Tibial nerve (tissue), 4 donors: ENCODE results near the gene PRKCZ. TPM values are rescaled to one million over a fixed set of nuclear protein-coding genes. Genes with fewer than 3 reads are reported as not detected.

Experiments used
- DNase-seq, 2 donors: peaks; one replicate each; pipeline ENCODE4 v3.0.0-alpha.2; 2019; ENCODE audit warnings: low spot score in 2 of 2
- H3K27ac ChIP-seq, 4 donors: fragments of 200-600 bp; sonication (generic) in 3 of 4; one replicate each; pipeline ENCODE4 v1.5.1; 2017 to 2019; ENCODE audit warnings: mild to moderate bottlenecking in 1 of 4
- H3K27me3 ChIP-seq, 2 donors: fragments of 200-600 bp; sonication (generic) in 1 of 2; one replicate each; pipeline versions ENCODE4 v1.5.1 to v1.6.0; 2017 to 2019
- H3K36me3 ChIP-seq, 3 donors: fragments of 200-600 bp; sonication (generic); one replicate each; pipeline ENCODE4 v1.5.1; 2018 to 2019
- H3K4me1 ChIP-seq, 4 donors: fragments of 200-600 bp; sonication (generic) in 3 of 4; one replicate each; pipeline ENCODE4 v1.5.1; 2017 to 2019
- H3K4me3 ChIP-seq, 4 donors: fragments of 200-600 bp; sonication (generic) in 3 of 4; one replicate each; pipeline ENCODE4 v1.5.1; 2017 to 2019; ENCODE audit warnings: mild to moderate bottlenecking in 1 of 4, moderate library complexity in 1 of 4
- H3K9me3 ChIP-seq, 4 donors: fragments of 200-600 bp; sonication (generic) in 3 of 4; one replicate each; pipeline ENCODE4 v1.5.1; 2017 to 2019
- CTCF ChIP-seq, 5 experiments: fragments of 200-600 bp in 3 of 5; fragments of 450-650 bp in 2 of 5; sonication (generic) in 3 of 5; IDR thresholded peaks; one replicate each; pipeline ENCODE4 v1.5.1; 2016 to 2019; ENCODE audit warnings: antibody characterized with exemption in 5 of 5, mild to moderate bottlenecking in 3 of 5, moderate library complexity in 2 of 5
- EP300 ChIP-seq, 2 donors: sonication (generic); formaldehyde crosslinking; IDR thresholded peaks; one replicate each; pipeline ENCODE4 v1.6.1; 2017; ENCODE audit warnings: antibody characterized with exemption in 2 of 2, mild to moderate bottlenecking in 1 of 2
- POLR2A ChIP-seq, 2 donors: fragments of 450-650 bp; IDR thresholded peaks; one replicate each; pipeline ENCODE4 v1.6.1; 2017; ENCODE audit warnings: antibody characterized with exemption in 2 of 2, mild to moderate bottlenecking in 2 of 2, moderate library complexity in 2 of 2
- WGBS, 2 donors: methylation state at CpG; one replicate each; pipeline ENCODE4 v1.1.5; 2018; 5-methylcytosine and 5-hydroxymethylcytosine counted together
- total RNA-seq, 4 donors: library from RNA; depleted of rRNA; stranded (reverse); fragments of >200 nt; gene quantifications; one replicate each; pipeline ENCODE4 v1.1.0, GENCODE V29; 2016

Gene PRKCZ
- total RNA-seq, 4 donors from 2014 or later = 2.0 to 3.9 (median 2.8) TPM

GRCh38 chr1:2129256-2129943 is 79.2 kb downstream of the PRKCZ start:
- no peaks in the 10 kb centered on the region for H3K36me3 ChIP-seq
- peaks cover 0 to 25% (median 10%) of the 10 kb centered on the region in 4 donors for H3K4me1 ChIP-seq
- TF ChIP-seq POLR2A (IDR thresholded peaks at IDR 0.05) (no peak), CTCF (IDR thresholded peaks at IDR 0.05) (no peak), EP300 (IDR thresholded peaks at IDR 0.05) (no peak)
- 88 to 89% methylated on average over 15 of the region's 15 CpGs for WGBS, 2 donors
- no peaks in the 10 kb centered on the region for H3K9me3 ChIP-seq
- H3K27me3 ChIP-seq = peaks cover 0 to 3% of the 10 kb centered on the region in 2 donors
- no peak overlapping the region for H3K27ac ChIP-seq
- no peak overlapping the region for H3K4me3 ChIP-seq
- DNase-seq = no peak

- no peak overlapping the region for H3K4me3 ChIP-seq
- H3K27me3 ChIP-seq = peaks cover 0 to 3% of the 10 kb centered on the region in 2 donors
- peaks cover 0 to 32% (median 17%) of the 10 kb centered on the region in 4 donors for H3K4me1 ChIP-seq
- TF ChIP-seq EP300 (IDR thresholded peaks at IDR 0.05) (no peak), POLR2A (IDR thresholded peaks at IDR 0.05) (no peak), CTCF (IDR thresholded peaks at IDR 0.05) (no peak)
- no peaks in the 10 kb centered on the region for H3K36me3 ChIP-seq
- no peaks in the 10 kb centered on the region for H3K9me3 ChIP-seq
- 93 to 94% methylated on average over 7 to 10 of the region's 10 CpGs for WGBS, 2 donors
- no peak overlapping the region for H3K27ac ChIP-seq
- no peak for DNase-seq
Measured at GRCh38 chr1:2130156-2130555, 79.9 kb downstream of the PRKCZ start.

GRCh38 chr1:2130871-2131289 is 80.7 kb downstream of the PRKCZ start:
- DNase-seq = no peak
- H3K4me3 ChIP-seq = no peak overlapping the region
- H3K9me3 ChIP-seq = no peaks in the 10 kb centered on the region
- peaks cover 3 to 39% (median 21%) of the 10 kb centered on the region in 4 donors for H3K4me1 ChIP-seq
- no peak for TF ChIP-seq CTCF (IDR thresholded peaks at IDR 0.05)
- TF ChIP-seq EP300 (IDR thresholded peaks at IDR 0.05) = no peak
- no peak for TF ChIP-seq POLR2A (IDR thresholded peaks at IDR 0.05)
- no peaks in the 10 kb centered on the region for H3K36me3 ChIP-seq
- WGBS, 2 donors = 89 to 91% methylated on average over 15 of the region's 15 CpGs
- H3K27me3 ChIP-seq = peaks cover 0 to 3% of the 10 kb centered on the region in 2 donors
- H3K27ac ChIP-seq = no peak overlapping the region

GRCh38 chr1:2132222-2133038 is 82.2 kb downstream of the PRKCZ start:
- Histone ChIP-seq H3K9me3 (no peaks in the 10 kb centered on the region), H3K36me3 (no peaks in the 10 kb centered on the region), H3K4me1 (peaks cover 3 to 36% (median 21%) of the 10 kb centered on the region in 4 donors), H3K27me3 (peaks cover 0 to 3% of the 10 kb centered on the region in 2 donors), H3K4me3 (peak overlapping the region; percentile 13 to 50 (median 34)), H3K27ac (peak overlapping the region; percentile 93 to 100 (median 98))
- DNase-seq = peak in 1 of 2 donors; percentile 25
- 12 to 24% methylated on average over 35 to 39 of the region's 40 CpGs for WGBS, 2 donors
- peak; percentile 18 to 65 (median 60) for TF ChIP-seq CTCF (IDR thresholded peaks at IDR 0.05)
- no peak for TF ChIP-seq EP300 (IDR thresholded peaks at IDR 0.05)
